HepG2 (cell line): ENCODE measurements around the gene NKX2-3.

Experiments
- CEBPB ChIP-seq: IDR thresholded peaks from 2 replicates; pipeline ENCODE4 v1.6.1; 2011; ENCODE audit warnings: low read depth, low read length, improper control_type of control experiment, borderline replicate concordance
- EP300 ChIP-seq, 3 experiments: sonication (generic) in 1 of 3; formaldehyde crosslinking in 1 of 3; IDR thresholded peaks; 2 replicates each; pipeline versions ENCODE4 v1.5.1 to v1.6.1; 2011 to 2020; ENCODE audit warnings: low read depth in 2 of 3, low read length in 2 of 3, borderline replicate concordance in 1 of 3, improper control_type of control experiment in 1 of 3, mild to moderate bottlenecking in 1 of 3, missing genetic modification reagents in 1 of 3, moderate library complexity in 1 of 3
- ESRRA ChIP-seq: sonication (generic); formaldehyde crosslinking; IDR thresholded peaks from 2 replicates; pipeline ENCODE4 v1.5.1; 2020; ENCODE audit warnings: mild to moderate bottlenecking, low read depth, missing genetic modification reagents
- SIN3A ChIP-seq: IDR thresholded peaks from 2 replicates; pipeline ENCODE4 v1.6.1; 2011; ENCODE audit warnings: low read depth, mild to moderate bottlenecking, control low read depth, low read length, borderline replicate concordance
- ZNF670 ChIP-seq: sonication (generic); formaldehyde crosslinking; IDR thresholded peaks from 2 replicates; pipeline ENCODE4 v1.8.0; 2022; ENCODE audit warnings: mild to moderate bottlenecking, missing genetic modification reagents, borderline replicate concordance
- TF ChIP-seq, protein P1 (sequence below): sonication (generic); formaldehyde crosslinking; IDR thresholded peaks from 2 replicates; pipeline ENCODE4 v1.5.0; 2020; ENCODE audit warnings: mild to moderate bottlenecking, missing genetic modification reagents, moderate library complexity
- TF ChIP-seq, protein P2 (sequence below): sonication (generic); formaldehyde crosslinking; IDR thresholded peaks from 2 replicates; pipeline ENCODE4 v1.4.0; 2020; ENCODE audit warnings: missing genetic modification reagents, mild to moderate bottlenecking, borderline replicate concordance
- TF ChIP-seq, protein P3 (sequence below): sonication (generic); formaldehyde crosslinking; IDR thresholded peaks from 2 replicates; pipeline ENCODE4 v1.4.0; 2020; ENCODE audit warnings: missing genetic modification reagents, borderline replicate concordance

DNA sequence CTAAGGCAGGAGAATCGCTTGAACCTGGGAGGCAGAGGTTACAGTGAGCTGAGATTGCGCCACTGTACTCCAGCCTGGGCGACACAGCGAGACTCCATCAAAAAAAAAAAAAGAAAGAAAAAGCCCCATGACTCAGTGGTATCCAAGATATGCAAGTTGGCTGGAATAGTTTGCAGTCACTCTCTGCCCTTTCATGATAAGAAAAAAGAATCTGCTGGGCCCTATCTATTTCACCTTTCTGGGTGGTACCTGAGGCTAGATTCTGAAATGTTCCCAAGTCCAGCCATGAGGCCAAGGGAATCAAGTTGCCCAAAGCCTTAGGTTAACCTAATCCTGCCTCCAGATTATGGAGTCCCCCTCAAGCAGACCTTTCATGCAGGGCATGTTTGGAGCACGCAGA is 24.3 kb downstream of the NKX2-3 start:
- TF ChIP-seq, protein P1, sequence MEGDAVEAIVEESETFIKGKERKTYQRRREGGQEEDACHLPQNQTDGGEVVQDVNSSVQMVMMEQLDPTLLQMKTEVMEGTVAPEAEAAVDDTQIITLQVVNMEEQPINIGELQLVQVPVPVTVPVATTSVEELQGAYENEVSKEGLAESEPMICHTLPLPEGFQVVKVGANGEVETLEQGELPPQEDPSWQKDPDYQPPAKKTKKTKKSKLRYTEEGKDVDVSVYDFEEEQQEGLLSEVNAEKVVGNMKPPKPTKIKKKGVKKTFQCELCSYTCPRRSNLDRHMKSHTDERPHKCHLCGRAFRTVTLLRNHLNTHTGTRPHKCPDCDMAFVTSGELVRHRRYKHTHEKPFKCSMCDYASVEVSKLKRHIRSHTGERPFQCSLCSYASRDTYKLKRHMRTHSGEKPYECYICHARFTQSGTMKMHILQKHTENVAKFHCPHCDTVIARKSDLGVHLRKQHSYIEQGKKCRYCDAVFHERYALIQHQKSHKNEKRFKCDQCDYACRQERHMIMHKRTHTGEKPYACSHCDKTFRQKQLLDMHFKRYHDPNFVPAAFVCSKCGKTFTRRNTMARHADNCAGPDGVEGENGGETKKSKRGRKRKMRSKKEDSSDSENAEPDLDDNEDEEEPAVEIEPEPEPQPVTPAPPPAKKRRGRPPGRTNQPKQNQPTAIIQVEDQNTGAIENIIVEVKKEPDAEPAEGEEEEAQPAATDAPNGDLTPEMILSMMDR = no peak
- TF ChIP-seq EP300 (IDR thresholded peaks at IDR 0.05; ENCODE audit: low read depth in 2 of 2, low read length in 2 of 2) = no peak
- no peak for TF ChIP-seq EP300 (CRISPR knock-in tag; IDR thresholded peaks at IDR 0.05; ENCODE audit: borderline replicate concordance)
- TF ChIP-seq SIN3A = no peak
- TF ChIP-seq ESRRA (CRISPR knock-in tag) = no peak
- TF ChIP-seq, protein P2, sequence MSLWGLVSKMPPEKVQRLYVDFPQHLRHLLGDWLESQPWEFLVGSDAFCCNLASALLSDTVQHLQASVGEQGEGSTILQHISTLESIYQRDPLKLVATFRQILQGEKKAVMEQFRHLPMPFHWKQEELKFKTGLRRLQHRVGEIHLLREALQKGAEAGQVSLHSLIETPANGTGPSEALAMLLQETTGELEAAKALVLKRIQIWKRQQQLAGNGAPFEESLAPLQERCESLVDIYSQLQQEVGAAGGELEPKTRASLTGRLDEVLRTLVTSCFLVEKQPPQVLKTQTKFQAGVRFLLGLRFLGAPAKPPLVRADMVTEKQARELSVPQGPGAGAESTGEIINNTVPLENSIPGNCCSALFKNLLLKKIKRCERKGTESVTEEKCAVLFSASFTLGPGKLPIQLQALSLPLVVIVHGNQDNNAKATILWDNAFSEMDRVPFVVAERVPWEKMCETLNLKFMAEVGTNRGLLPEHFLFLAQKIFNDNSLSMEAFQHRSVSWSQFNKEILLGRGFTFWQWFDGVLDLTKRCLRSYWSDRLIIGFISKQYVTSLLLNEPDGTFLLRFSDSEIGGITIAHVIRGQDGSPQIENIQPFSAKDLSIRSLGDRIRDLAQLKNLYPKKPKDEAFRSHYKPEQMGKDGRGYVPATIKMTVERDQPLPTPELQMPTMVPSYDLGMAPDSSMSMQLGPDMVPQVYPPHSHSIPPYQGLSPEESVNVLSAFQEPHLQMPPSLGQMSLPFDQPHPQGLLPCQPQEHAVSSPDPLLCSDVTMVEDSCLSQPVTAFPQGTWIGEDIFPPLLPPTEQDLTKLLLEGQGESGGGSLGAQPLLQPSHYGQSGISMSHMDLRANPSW (CRISPR knock-in tag) = no peak
- no peak for TF ChIP-seq CEBPB
- no peak for TF ChIP-seq ZNF670
- TF ChIP-seq, protein P3, sequence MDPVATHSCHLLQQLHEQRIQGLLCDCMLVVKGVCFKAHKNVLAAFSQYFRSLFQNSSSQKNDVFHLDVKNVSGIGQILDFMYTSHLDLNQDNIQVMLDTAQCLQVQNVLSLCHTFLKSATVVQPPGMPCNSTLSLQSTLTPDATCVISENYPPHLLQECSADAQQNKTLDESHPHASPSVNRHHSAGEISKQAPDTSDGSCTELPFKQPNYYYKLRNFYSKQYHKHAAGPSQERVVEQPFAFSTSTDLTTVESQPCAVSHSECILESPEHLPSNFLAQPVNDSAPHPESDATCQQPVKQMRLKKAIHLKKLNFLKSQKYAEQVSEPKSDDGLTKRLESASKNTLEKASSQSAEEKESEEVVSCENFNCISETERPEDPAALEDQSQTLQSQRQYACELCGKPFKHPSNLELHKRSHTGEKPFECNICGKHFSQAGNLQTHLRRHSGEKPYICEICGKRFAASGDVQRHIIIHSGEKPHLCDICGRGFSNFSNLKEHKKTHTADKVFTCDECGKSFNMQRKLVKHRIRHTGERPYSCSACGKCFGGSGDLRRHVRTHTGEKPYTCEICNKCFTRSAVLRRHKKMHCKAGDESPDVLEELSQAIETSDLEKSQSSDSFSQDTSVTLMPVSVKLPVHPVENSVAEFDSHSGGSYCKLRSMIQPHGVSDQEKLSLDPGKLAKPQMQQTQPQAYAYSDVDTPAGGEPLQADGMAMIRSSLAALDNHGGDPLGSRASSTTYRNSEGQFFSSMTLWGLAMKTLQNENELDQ = no peak
